Measurements from ENCODE around the gene RHD. TPM values are rescaled to one million over a fixed set of nuclear protein-coding genes. Genes with fewer than 3 reads are reported as not detected.

Gene RHD
- polyA plus RNA-seq, 1 experiment = not detected

GRCh38 chr1:25238046-25238445, 34.3 kb upstream of the RHD start:
- Histone ChIP-seq H3K27me3 (ENCODE audit: control insufficient read depth, insufficient read depth, low read length) (no peaks in the 10 kb centered on the region), H3K9me3 (ENCODE audit: control insufficient read depth, insufficient read depth, low read length) (no peaks in the 10 kb centered on the region), H3K4me3 (ENCODE audit: low read depth, low read length) (no peak overlapping the region), H3K27ac (ENCODE audit: low read depth, low read length) (no peak overlapping the region)
- ChIA-PET CTCF (no interaction called here), POLR2A (no interaction called here)
- no peak for DNase-seq (ENCODE audit: low read depth, low spot score)
- TF ChIP-seq CTCF (IDR thresholded peaks at IDR 0.05; ENCODE audit: low read depth, low read length) = no peak

GRCh38 chr1:25239681-25240541, 32.4 kb upstream of the RHD start:
- DNase-seq (ENCODE audit: low read depth, low spot score) = peak; percentile 52
- Histone ChIP-seq H3K27me3 (ENCODE audit: control insufficient read depth, insufficient read depth, low read length) (no peaks in the 10 kb centered on the region), H3K4me3 (ENCODE audit: low read depth, low read length) (peak overlapping the region; percentile 63), H3K9me3 (ENCODE audit: control insufficient read depth, insufficient read depth, low read length) (no peaks in the 10 kb centered on the region), H3K27ac (ENCODE audit: low read depth, low read length) (peak overlapping the region; percentile 92)
- ChIA-PET CTCF (interaction anchor here (0.6 to 1.1 kb wide), 3 partner anchors 35 to 767 kb away, joined by 3 read pairs; no protein-coding TSS in a partner anchor), POLR2A (interaction anchor here (0.6 to 1.2 kb wide), 4 partner anchors 8 to 99 kb away, joined by 3 to 8 read pairs (median 4); partner anchors contain the start of genes RSRP1 and TMEM50A)
- peak; percentile 53 for TF ChIP-seq CTCF (IDR thresholded peaks at IDR 0.05; ENCODE audit: low read depth, low read length)

DNA sequence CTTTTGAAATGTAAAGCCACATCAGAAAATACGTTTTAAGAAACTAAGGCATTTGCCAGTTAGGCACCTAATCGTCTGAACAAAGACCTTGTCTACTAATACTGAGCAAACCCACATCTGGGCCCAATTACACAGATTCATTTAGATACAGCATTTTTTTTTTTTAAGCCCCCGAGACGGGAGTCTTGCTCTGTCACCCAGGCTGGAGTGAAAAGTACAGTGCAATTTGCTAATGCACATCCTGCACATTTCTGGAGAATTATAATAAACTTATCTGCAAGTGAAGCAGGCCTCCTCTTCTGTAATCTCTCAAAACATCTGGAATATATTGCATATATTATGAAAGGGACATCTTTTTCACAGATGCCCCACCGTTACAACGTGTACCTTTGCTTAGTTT, 28.4 kb upstream of the RHD start:
- no peak overlapping the region for H3K27ac ChIP-seq (ENCODE audit: low read depth, low read length)
- H3K4me3 ChIP-seq (ENCODE audit: low read depth, low read length) = no peak overlapping the region
- no peaks in the 10 kb centered on the region for H3K27me3 ChIP-seq (ENCODE audit: control insufficient read depth, insufficient read depth, low read length)
- DNase-seq (ENCODE audit: low read depth, low spot score) = no peak
- ChIA-PET POLR2A (interaction anchor here (0.6 kb wide), 1 partner anchor 695 kb away, joined by 7 read pairs; no protein-coding TSS in a partner anchor), CTCF (no interaction called here)
- no peaks in the 10 kb centered on the region; the same call in 1 of the 2 replicates for H3K9me3 ChIP-seq (ENCODE audit: control insufficient read depth, insufficient read depth, low read length)
- TF ChIP-seq CTCF (IDR thresholded peaks at IDR 0.05; ENCODE audit: low read depth, low read length) = no peak

GRCh38 chr1:25245393-25245792, 26.9 kb upstream of the RHD start:
- no peak for TF ChIP-seq CTCF (IDR thresholded peaks at IDR 0.05; ENCODE audit: low read depth, low read length)

More at GRCh38 chr1:25245393-25245792, 26.9 kb upstream of the RHD start:
- ChIA-PET CTCF (interaction anchor here (1.1 kb wide), 1 partner anchor 275 kb away, joined by 3 read pairs; no protein-coding TSS in a partner anchor), POLR2A (interaction anchor here (1.9 kb wide), 1 partner anchor 13 kb away, joined by 7 read pairs; the partner anchor contains the start of gene SYF2)
- DNase-seq (ENCODE audit: low read depth, low spot score) = no peak
- H3K27ac ChIP-seq (ENCODE audit: low read depth, low read length) = no peak overlapping the region
- peak overlapping the region; percentile 99 for H3K4me3 ChIP-seq (ENCODE audit: low read depth, low read length)
- H3K27me3 ChIP-seq (ENCODE audit: control insufficient read depth, insufficient read depth, low read length) = no peaks in the 10 kb centered on the region
- no peaks in the 10 kb centered on the region; the same call in 1 of the 2 replicates for H3K9me3 ChIP-seq (ENCODE audit: control insufficient read depth, insufficient read depth, low read length)

All from AG04450 (cell line).